Cortex of kidney (tissue), 1 donor: Measurements from ENCODE around the gene TRPC4.

Experiments used
- DNase-seq: peaks from one replicate; lab custom pipeline; 2025; lab: John Stamatoyannopoulos, UW

TRPC4 gene

GRCh38 chr13:37716420-37717195 is 153.0 kb downstream of the TRPC4 start:
- no peak for DNase-seq

GRCh38 chr13:37715606-37716015 is 154.0 kb downstream of the TRPC4 start:
- no peak for DNase-seq

GRCh38 chr13:37709318-37709717 is 160.3 kb downstream of the TRPC4 start:
- no peak for DNase-seq

- no peak for DNase-seq
Observed at GRCh38 chr13:37707739-37708500, 161.7 kb downstream of the TRPC4 start.

- DNase-seq = no peak
Observed at GRCh38 chr13:37706041-37706440, 163.5 kb downstream of the TRPC4 start.

- no peak for DNase-seq
Observed at GRCh38 chr13:37701972-37702371, 167.6 kb downstream of the TRPC4 start.

- DNase-seq = no peak
Observed at GRCh38 chr13:37701306-37701705, 168.3 kb downstream of the TRPC4 start.

GRCh38 chr13:37700887-37701286 is 168.7 kb downstream of the TRPC4 start:
- DNase-seq = no peak

GRCh38 chr13:37695200-37695599 is 174.4 kb downstream of the TRPC4 start:
- DNase-seq = no peak

GRCh38 chr13:37690361-37690760 is 179.2 kb downstream of the TRPC4 start:
- no peak for DNase-seq

GRCh38 chr13:37686501-37686900 is 183.1 kb downstream of the TRPC4 start:
- no peak for DNase-seq

- DNase-seq = no peak
Observed at GRCh38 chr13:37685206-37685605, 184.4 kb downstream of the TRPC4 start.

- no peak for DNase-seq
Observed at GRCh38 chr13:37682496-37682895, 187.1 kb downstream of the TRPC4 start.

GRCh38 chr13:37681281-37682032 is 188.1 kb downstream of the TRPC4 start:
- DNase-seq = no peak

GRCh38 chr13:37680137-37680536 is 189.4 kb downstream of the TRPC4 start:
- DNase-seq = no peak

- DNase-seq = no peak
Observed at GRCh38 chr13:37679043-37679442, 190.5 kb downstream of the TRPC4 start.

- no peak for DNase-seq
Observed at GRCh38 chr13:37669845-37670244, 199.7 kb downstream of the TRPC4 start.

- DNase-seq = no peak
Observed at GRCh38 chr13:37667702-37668101, 201.9 kb downstream of the TRPC4 start.

- no peak for DNase-seq
Observed at GRCh38 chr13:37666036-37666435, 203.5 kb downstream of the TRPC4 start.

- DNase-seq = no peak
Observed at GRCh38 chr13:37665420-37665819, 204.2 kb downstream of the TRPC4 start.

- no peak for DNase-seq
Observed at GRCh38 chr13:37663724-37664123, 205.8 kb downstream of the TRPC4 start.

GRCh38 chr13:37662624-37663023 is 206.9 kb downstream of the TRPC4 start:
- no peak for DNase-seq

- no peak for DNase-seq
Observed at GRCh38 chr13:37657956-37658355, 211.6 kb downstream of the TRPC4 start.
